GDM1 (cell line): ENCODE results near the gene PDZD2.

Experiments
- DNase-seq: peaks from one replicate; lab custom pipeline; 2025; lab: John Stamatoyannopoulos, UW

Gene PDZD2

GRCh38 chr5:31981361-31981945 is 342.5 kb downstream of the PDZD2 start:
- no peak for DNase-seq

GRCh38 chr5:31982027-31982426 is 343.1 kb downstream of the PDZD2 start:
- no peak for DNase-seq

- no peak for DNase-seq
Measured at GRCh38 chr5:31982621-31983020, 343.7 kb downstream of the PDZD2 start.

- no peak for DNase-seq
Measured at GRCh38 chr5:31983851-31984250, 344.9 kb downstream of the PDZD2 start.

GRCh38 chr5:31984691-31985090 is 345.8 kb downstream of the PDZD2 start:
- no peak for DNase-seq

GRCh38 chr5:31986101-31986500 is 347.2 kb downstream of the PDZD2 start:
- no peak for DNase-seq

GRCh38 chr5:31987985-31988710 is 349.2 kb downstream of the PDZD2 start:
- DNase-seq: no peak

- DNase-seq: no peak
Measured at GRCh38 chr5:31990081-31990650, 351.2 kb downstream of the PDZD2 start.

GRCh38 chr5:31990701-31991110 is 351.8 kb downstream of the PDZD2 start:
- no peak for DNase-seq

- no peak for DNase-seq
Measured at GRCh38 chr5:31992377-31992776, 353.4 kb downstream of the PDZD2 start.

GRCh38 chr5:31993165-31993961 is 354.4 kb downstream of the PDZD2 start:
- DNase-seq: no peak

- no peak for DNase-seq
Measured at GRCh38 chr5:31995006-31995405, 356.1 kb downstream of the PDZD2 start.

GRCh38 chr5:31995714-31996113 is 356.8 kb downstream of the PDZD2 start:
- no peak for DNase-seq

GRCh38 chr5:31996909-31997308 is 358.0 kb downstream of the PDZD2 start:
- no peak for DNase-seq

- no peak for DNase-seq
Measured at GRCh38 chr5:31999470-31999869, 360.5 kb downstream of the PDZD2 start.

GRCh38 chr5:32000731-32001130 is 361.8 kb downstream of the PDZD2 start:
- DNase-seq: no peak

GRCh38 chr5:32001284-32001683 is 362.4 kb downstream of the PDZD2 start:
- DNase-seq: no peak

- no peak for DNase-seq
Measured at GRCh38 chr5:32001707-32002106, 362.8 kb downstream of the PDZD2 start.

GRCh38 chr5:32002755-32003154 is 363.8 kb downstream of the PDZD2 start:
- DNase-seq: no peak

- DNase-seq: no peak
Measured at GRCh38 chr5:32003981-32004380, 365.1 kb downstream of the PDZD2 start.

- DNase-seq: no peak
Measured at GRCh38 chr5:32004404-32004803, 365.5 kb downstream of the PDZD2 start.

GRCh38 chr5:32008746-32009145 is 369.8 kb downstream of the PDZD2 start:
- DNase-seq: no peak

- DNase-seq: no peak
Measured at GRCh38 chr5:32013658-32014057, 374.7 kb downstream of the PDZD2 start.
